Suprapubic skin (tissue), 4 donors: ENCODE measurements around the gene EPS8.

Source experiments
- POLR2A ChIP-seq, 2 donors: fragments of 450-650 bp; IDR thresholded peaks; one replicate each; pipeline ENCODE4 v1.6.1; 2017; ENCODE audit warnings: antibody characterized with exemption in 2 of 2, mild to moderate bottlenecking in 2 of 2, moderate library complexity in 2 of 2
- POLR2AphosphoS5 ChIP-seq, 3 donors: sonication (generic); formaldehyde crosslinking; IDR thresholded peaks; one replicate each; pipeline ENCODE4 v1.6.1; 2017; ENCODE audit warnings: antibody characterized with exemption in 3 of 3
- TF ChIP-seq, protein P1 (sequence below), 2 donors: fragments of 200-600 bp in 1 of 2; fragments of 450-650 bp in 1 of 2; sonication (generic) in 1 of 2; IDR thresholded peaks; one replicate each; pipeline ENCODE4 v1.5.1; 2016 to 2019; ENCODE audit warnings: antibody characterized with exemption in 2 of 2, mild to moderate bottlenecking in 1 of 2, moderate library complexity in 1 of 2

DNA sequence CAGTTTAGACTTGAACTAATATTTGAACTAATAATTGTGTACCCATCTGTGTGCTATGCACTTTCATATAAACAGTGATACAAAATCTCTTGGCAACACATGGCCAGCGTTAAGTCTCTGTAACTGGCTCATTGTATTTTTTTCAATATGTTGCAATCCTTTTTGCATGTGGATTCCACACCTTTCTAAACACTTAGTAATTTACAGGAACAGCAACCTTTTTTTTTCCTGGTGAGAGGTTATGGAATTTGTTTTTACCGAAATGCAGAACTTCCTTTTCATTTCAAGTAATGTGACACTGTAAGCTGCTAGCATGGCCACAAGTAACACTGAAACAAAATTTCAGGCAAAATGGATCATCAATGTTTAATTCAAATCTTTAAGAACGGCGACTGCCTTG is 45.4 kb upstream of the EPS8 start:
- TF ChIP-seq POLR2A (IDR thresholded peaks at IDR 0.05) (no peak), POLR2AphosphoS5 (IDR thresholded peaks at IDR 0.05) (no peak)
- TF ChIP-seq, protein P1, sequence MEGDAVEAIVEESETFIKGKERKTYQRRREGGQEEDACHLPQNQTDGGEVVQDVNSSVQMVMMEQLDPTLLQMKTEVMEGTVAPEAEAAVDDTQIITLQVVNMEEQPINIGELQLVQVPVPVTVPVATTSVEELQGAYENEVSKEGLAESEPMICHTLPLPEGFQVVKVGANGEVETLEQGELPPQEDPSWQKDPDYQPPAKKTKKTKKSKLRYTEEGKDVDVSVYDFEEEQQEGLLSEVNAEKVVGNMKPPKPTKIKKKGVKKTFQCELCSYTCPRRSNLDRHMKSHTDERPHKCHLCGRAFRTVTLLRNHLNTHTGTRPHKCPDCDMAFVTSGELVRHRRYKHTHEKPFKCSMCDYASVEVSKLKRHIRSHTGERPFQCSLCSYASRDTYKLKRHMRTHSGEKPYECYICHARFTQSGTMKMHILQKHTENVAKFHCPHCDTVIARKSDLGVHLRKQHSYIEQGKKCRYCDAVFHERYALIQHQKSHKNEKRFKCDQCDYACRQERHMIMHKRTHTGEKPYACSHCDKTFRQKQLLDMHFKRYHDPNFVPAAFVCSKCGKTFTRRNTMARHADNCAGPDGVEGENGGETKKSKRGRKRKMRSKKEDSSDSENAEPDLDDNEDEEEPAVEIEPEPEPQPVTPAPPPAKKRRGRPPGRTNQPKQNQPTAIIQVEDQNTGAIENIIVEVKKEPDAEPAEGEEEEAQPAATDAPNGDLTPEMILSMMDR (IDR thresholded peaks at IDR 0.05) = no peak
